IPS DF 4.7 (cell line): ENCODE measurements around the gene TSC2.

Experiments
- DNase-seq: peaks from one replicate; pipeline ENCODE4 v3.0.0-alpha.2; 2013; ENCODE audit warnings: low spot score; ENCODE audit errors: extremely low read depth

The TSC2 gene

GRCh38 chr16:2047330-2048115, at the start of gene TSC2, which contains the start of gene NTHL1:
Gene TSC2, plus strand, starts transcription at chr16:2047985. Its CDS starts 631 bp downstream, at chr16:2048616.
Gene NTHL1, minus strand, starts transcription at chr16:2047834. Its CDS starts 11 bp downstream, at chr16:2047823.
- DNase-seq = peak; percentile 80

DNA sequence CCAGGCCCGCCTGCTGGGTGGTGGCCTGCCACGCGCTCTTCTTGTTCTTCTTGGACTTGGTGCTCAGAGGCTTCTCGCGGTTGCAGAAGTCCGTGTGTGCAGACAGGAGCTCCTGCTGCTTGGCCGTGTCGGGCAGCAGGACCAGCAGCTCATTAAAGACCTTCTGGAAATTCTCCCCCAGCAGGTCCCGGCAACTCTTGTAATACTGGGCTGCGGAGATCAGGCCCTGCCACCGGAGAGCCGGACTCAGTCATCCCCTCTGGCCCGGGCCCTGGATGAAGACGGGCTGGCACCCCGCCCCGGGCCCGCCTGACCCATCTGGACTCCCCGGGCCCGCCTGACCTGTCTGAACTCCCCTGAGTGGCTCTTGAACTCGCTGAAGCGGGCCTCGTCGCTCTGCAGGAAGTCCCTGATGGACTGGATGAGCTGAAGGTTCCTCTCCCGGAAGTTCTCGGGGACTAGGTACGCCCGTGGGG, 49.4 kb upstream of the TSC2 start:
- no peak for DNase-seq

GRCh38 chr16:1998852-1999801, 48.7 kb upstream of the TSC2 start:
- DNase-seq = no peak

DNA sequence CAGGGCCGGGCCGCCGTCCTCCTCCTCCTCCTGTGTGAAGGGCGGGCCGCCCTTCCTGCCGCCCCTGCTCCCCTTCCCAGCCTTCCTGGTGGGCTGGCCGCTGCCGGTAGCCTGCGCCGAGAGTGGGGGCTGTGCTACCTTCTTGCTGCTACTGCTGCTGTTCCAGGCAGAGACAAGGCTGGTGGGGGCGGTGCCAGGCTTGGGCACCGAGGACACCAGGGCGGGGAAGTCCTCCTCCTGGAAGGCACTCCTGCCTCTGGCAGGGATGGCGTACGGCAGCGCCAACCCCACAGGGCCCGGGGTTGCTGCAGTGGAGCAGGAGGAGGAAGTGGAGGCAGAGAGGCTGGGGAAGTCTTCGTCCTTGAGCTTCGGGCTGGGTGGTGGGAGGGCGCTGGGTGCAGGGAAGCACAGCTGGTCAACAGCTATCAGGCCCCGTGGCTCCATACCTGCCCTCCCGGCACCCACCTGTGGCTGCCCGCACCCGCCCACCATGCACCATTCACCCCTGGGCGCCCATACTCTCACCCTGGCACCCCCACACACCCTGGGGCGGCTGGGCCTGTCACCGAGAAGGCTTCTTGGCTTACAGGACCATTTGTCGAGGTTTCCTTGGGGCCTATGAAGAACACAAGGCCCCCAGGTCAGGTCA, 47.8 kb upstream of the TSC2 start:
- no peak for DNase-seq

- DNase-seq = no peak
Measured at GRCh38 chr16:2001035-2001434, 46.8 kb upstream of the TSC2 start.

- no peak for DNase-seq
Measured at GRCh38 chr16:2001456-2002355, 46.1 kb upstream of the TSC2 start.

GRCh38 chr16:2002406-2003230, 45.2 kb upstream of the TSC2 start:
- no peak for DNase-seq

- no peak for DNase-seq
Measured at GRCh38 chr16:2003231-2003826, 44.5 kb upstream of the TSC2 start.

- DNase-seq = no peak
Measured at GRCh38 chr16:2003827-2004641, 43.8 kb upstream of the TSC2 start.

- no peak for DNase-seq
Measured at GRCh38 chr16:2004795-2005517, 42.8 kb upstream of the TSC2 start.

GRCh38 chr16:2005646-2006045, 42.1 kb upstream of the TSC2 start:
- no peak for DNase-seq

- no peak for DNase-seq
Measured at GRCh38 chr16:2006317-2006716, 41.5 kb upstream of the TSC2 start.

DNA sequence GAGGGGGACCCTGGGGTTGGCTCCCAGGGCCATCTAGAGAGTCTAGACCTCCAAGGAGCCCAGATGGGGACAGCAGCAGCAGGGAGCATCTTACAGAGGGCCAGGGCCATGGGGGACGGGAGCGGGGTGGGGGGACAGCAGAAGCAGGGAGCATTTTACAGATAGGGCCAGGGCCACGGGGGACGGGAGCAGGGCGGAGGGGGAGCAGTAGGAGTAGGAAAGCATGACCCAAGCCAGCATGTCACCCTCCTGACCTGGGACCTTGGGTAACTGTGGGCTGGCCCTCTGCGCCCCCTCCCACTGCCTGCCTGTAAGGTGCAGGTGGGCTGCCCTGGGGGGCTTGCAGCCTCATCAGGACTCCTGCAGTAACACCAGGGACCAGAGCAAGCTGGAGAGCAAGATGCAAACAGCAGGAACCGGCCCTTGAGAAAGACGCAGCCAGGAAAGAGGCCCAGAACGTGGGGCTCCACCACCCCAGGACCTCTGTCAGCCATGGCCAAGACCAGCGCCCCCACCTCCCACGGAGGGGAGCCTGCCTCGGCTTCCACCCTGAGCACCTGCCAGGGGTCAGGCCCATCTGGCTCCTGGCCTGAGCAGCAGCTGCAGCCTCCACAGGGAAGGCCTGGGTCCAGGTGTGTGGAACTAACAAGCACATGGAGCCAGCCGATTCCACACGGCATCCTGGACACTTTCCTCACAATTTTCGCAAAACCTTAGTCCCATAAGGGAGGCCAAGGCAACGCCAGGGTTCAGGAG, 40.5 kb upstream of the TSC2 start:
- no peak for DNase-seq

DNA sequence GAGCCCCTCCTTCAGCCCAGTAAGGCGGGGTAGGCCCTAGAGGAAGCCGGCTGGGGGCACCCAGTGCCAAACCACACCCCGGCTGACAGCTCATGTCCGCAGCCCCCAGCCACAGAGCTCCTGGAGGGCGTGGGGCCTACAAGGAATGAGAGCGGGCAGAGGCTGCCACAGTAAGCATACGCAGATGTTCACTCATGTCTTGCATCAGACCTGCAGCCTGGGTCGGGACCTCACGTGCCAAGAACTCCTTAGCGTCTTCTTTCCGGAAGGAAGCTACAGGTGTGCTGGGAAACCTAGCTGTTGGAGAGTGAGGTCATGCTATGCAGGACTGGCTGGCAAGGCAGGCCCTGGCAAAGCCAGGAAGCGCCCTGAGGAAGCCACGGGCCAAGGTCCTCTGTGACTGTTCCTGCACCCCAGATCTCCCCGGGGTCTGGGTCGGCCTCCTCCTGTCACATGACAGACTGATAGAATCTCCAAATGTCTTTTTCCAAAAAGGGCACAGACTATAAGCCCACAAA, 39.7 kb upstream of the TSC2 start:
- DNase-seq = no peak

DNA sequence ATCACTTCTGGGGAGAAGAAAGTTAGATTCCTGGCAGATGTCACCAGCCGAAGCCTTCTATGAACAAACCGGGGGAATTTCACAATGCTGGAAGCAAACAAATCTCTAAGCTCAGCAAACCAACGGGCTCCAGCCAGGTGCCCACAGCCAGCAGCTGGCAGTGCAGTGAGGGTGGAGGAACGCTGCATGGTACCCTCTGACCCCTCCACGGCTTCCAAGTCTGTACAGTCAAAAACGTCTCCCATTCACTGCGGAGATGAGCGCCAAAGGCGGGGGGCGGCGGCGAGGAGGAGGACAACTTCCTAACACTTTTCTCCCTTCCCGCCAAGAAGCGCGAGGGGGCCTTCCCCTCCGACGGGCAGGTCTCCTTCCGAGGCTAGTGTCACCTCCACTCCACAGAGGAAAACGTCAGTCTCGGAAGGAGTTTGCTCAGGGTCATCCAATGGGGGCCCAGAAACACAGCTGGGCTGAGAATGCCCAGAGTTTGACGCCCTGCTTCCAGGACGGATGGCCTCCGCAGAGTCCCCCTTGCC, 39.1 kb upstream of the TSC2 start:
- DNase-seq = no peak

- no peak for DNase-seq
Measured at GRCh38 chr16:2009164-2009711, 38.5 kb upstream of the TSC2 start.
